HepG2 (cell line): ENCODE measurements around the gene ASB8. TPM values are rescaled to one million over a fixed set of nuclear protein-coding genes. Genes with fewer than 3 reads are reported as not detected.

Experiments used
- ATAC-seq: fragments of 200-7000 bp; cut with Tn5 transposase; 3 replicates; pipeline ENCODE4 v1.9.1; 2020; ENCODE audit warnings: mild to moderate bottlenecking, moderate library complexity
- BruUV-seq: library from RNA; stranded (reverse); fragments of 400-500 nt; replicated peaks from 2 replicates; lab custom pipeline; 2021; lab: Mats Ljungman, UMichigan
- CTCF ChIA-PET: fragments of 300-600 bp; formaldehyde crosslinking; extraction: SDS; loops from one replicate; lab custom pipeline; 2021; ENCODE audit warnings: low total read pairs, inconsistent platforms, low intra/inter-chr PET ratio; lab: Yijun Ruan, JAX
- POLR2A ChIA-PET: fragments of 350-600 bp; sonication (Branson Sonifier 250); formaldehyde crosslinking; loops from one replicate; lab custom pipeline; 2020; ENCODE audit warnings: antibody characterized with exemption, inconsistent platforms; lab: Yijun Ruan, JAX
- DNase-seq: peaks from one replicate; pipeline ENCODE4 v3.0.0-alpha.2; 2015; ENCODE audit warnings: low spot score
- FAIRE-seq: peaks from 3 replicates; lab custom pipeline; 2011; peaks lifted over from hg19 to GRCh38; lab: Jason Lieb, UNC
- H2AFZ ChIP-seq: one replicate; pipeline ENCODE4 v1.6.1; 2011; ENCODE audit warnings: low read length, inconsistent platforms
- H3K27ac ChIP-seq: fragments of 300-600 bp; 3 replicates; pipeline ENCODE4 v1.8.0; 2011; ENCODE audit warnings: mixed run types, mild to moderate bottlenecking, mixed read lengths, low read length, inconsistent platforms; ENCODE audit not compliant: insufficient read depth; ENCODE audit errors: extremely low read length
- H3K27me3 ChIP-seq, 2 experiments: fragments of 200-600 bp in 1 of 2; 2 replicates in 1 of 2; 3 replicates in 1 of 2; pipeline versions ENCODE4 v1.6.0 to v1.8.0; 2011; ENCODE audit warnings: low read length in 2 of 2, mild to moderate bottlenecking in 2 of 2, moderate library complexity in 2 of 2, inconsistent platforms in 1 of 2; ENCODE audit not compliant: insufficient read depth in 2 of 2, control insufficient read depth in 1 of 2
- H3K36me3 ChIP-seq, 2 experiments: fragments of 200-600 bp in 1 of 2; replicated peaks in 1 of 2; 2 replicates in 1 of 2; 3 replicates in 1 of 2; pipeline versions ENCODE4 v1.5.1 to v1.8.0; 2011; ENCODE audit warnings: low read length in 2 of 2, inconsistent platforms in 1 of 2; ENCODE audit not compliant: insufficient read depth in 2 of 2, control insufficient read depth in 1 of 2
- H3K4me1 ChIP-seq: 2 replicates; pipeline ENCODE4 v1.5.1; 2012; ENCODE audit warnings: low read length, inconsistent platforms; ENCODE audit not compliant: insufficient read depth
- H3K4me2 ChIP-seq: 2 replicates; pipeline ENCODE4 v1.6.0; 2011; ENCODE audit warnings: low read depth, low read length, inconsistent platforms
- H3K4me3 ChIP-seq, 3 experiments: fragments of 200-600 bp in 1 of 3; sonication (generic), shearing (Covaris generic) in 1 of 3; replicated peaks in 1 of 3; 2 replicates each; pipeline ENCODE4 v1.5.1; 2011 to 2016; ENCODE audit warnings: low read length in 3 of 3, inconsistent platforms in 2 of 3, low read depth in 2 of 3, mild to moderate bottlenecking in 2 of 3, control low read depth in 1 of 3, mixed read lengths in 1 of 3; ENCODE audit not compliant: insufficient read depth in 1 of 3
- H3K79me2 ChIP-seq: one replicate; pipeline ENCODE4 v1.6.1; 2011; ENCODE audit warnings: low read length, inconsistent platforms; ENCODE audit not compliant: insufficient read depth
- H3K9ac ChIP-seq: 2 replicates; pipeline ENCODE4 v1.6.0; 2011; ENCODE audit warnings: mild to moderate bottlenecking, low read depth, low read length, inconsistent platforms; ENCODE audit not compliant: insufficient read depth
- H3K9me3 ChIP-seq: 2 replicates; pipeline ENCODE4 v1.5.1; 2012; ENCODE audit warnings: mild to moderate bottlenecking, low read length
- H4K20me1 ChIP-seq: 2 replicates; pipeline ENCODE4 v1.6.0; 2011; ENCODE audit warnings: inconsistent platforms, mild to moderate bottlenecking, low read length, moderate library complexity; ENCODE audit not compliant: insufficient read depth
- DR1 ChIP-seq: sonication (generic); formaldehyde crosslinking; IDR thresholded peaks from 2 replicates; pipeline ENCODE4 v1.8.0; 2021; ENCODE audit warnings: mild to moderate bottlenecking, missing genetic modification reagents, inconsistent platforms
- MAZ ChIP-seq, 2 experiments: sonication (generic) in 1 of 2; formaldehyde crosslinking in 1 of 2; IDR thresholded peaks; 2 replicates each; pipeline versions ENCODE4 v1.5.0 to v1.6.1; 2012 to 2020; ENCODE audit warnings: low read depth in 2 of 2, mild to moderate bottlenecking in 2 of 2, borderline replicate concordance in 1 of 2, improper control_type of control experiment in 1 of 2, low read length in 1 of 2, missing genetic modification reagents in 1 of 2, moderate library complexity in 1 of 2
- SUZ12 ChIP-seq: fragments of 150-350 bp; IDR thresholded peaks from 2 replicates; pipeline ENCODE4 v1.6.1; 2014; ENCODE audit warnings: low read depth, low read length
- TARDBP ChIP-seq: sonication (generic); formaldehyde crosslinking; IDR thresholded peaks from 2 replicates; pipeline ENCODE4 v1.8.0; 2022; ENCODE audit warnings: mild to moderate bottlenecking, missing genetic modification reagents
- ZNF264 ChIP-seq: sonication (generic); formaldehyde crosslinking; IDR thresholded peaks from 2 replicates; pipeline ENCODE4 v1.4.0; 2020; ENCODE audit warnings: missing genetic modification reagents
- ZNF354B ChIP-seq: sonication (generic); formaldehyde crosslinking; IDR thresholded peaks from 2 replicates; pipeline ENCODE4 v1.8.0; 2022; ENCODE audit warnings: mild to moderate bottlenecking, missing genetic modification reagents
- WGBS: methylation state at CpG from one replicate; pipeline ENCODE4 v1.1.6; 2017; ENCODE audit warnings: low lambda C conversion rate; 5-methylcytosine and 5-hydroxymethylcytosine counted together
- in situ Hi-C: cut with HindIII; loops from 2 replicates; pipeline ENCODE4 v1.10.0; 2017; ENCODE audit warnings: low pct_unique_long_range_greater_than_20kb; ENCODE audit not compliant: extremely low pct_ligation_motif_present
- intact Hi-C: fragments of 100-400 bp; cut with micrococcal nuclease; formaldehyde crosslinking; loops from one replicate; pipeline ENCODE4 v1.10.0; 2022; ENCODE audit not compliant: unreplicated experiment
- polyA plus RNA-seq, 8 experiments: library from polyadenylated mRNA; depleted of rRNA in 3 of 8; stranded (reverse) in 7 of 8; unstranded in 1 of 8; fragments of >200 nt; fragmentation: Illumina TruSeq in 4 of 8; extraction: Trizol in 4 of 8; gene quantifications; 2 replicates each; pipeline versions ENCODE4 v1.2.1 to v1.2.3, GENCODE V29; 2011 to 2016; ENCODE audit warnings: low read depth in 4 of 8, missing spikeins in 1 of 8, mixed read lengths in 1 of 8; ENCODE audit not compliant: insufficient read depth in 1 of 8
- total RNA-seq, 5 experiments: library from RNA; depleted of rRNA; stranded (reverse); fragments of >200 nt; fragmentation: Illumina TruSeq; extraction: Trizol; gene quantifications; 2 replicates each; pipeline ENCODE4 v1.2.3, GENCODE V29; 2016; ENCODE audit warnings: low read depth in 1 of 5
- TF ChIP-seq, protein P1 (sequence below): IDR thresholded peaks from 2 replicates; pipeline ENCODE4 v1.6.1; 2016

The ASB8 gene
- total and polyA plus RNA-seq, 2 of the 13 experiments (the other 11 are each of a cell fraction or from before 2014, with no cell fraction given), result 14.0 to 15.5 TPM

DNA sequence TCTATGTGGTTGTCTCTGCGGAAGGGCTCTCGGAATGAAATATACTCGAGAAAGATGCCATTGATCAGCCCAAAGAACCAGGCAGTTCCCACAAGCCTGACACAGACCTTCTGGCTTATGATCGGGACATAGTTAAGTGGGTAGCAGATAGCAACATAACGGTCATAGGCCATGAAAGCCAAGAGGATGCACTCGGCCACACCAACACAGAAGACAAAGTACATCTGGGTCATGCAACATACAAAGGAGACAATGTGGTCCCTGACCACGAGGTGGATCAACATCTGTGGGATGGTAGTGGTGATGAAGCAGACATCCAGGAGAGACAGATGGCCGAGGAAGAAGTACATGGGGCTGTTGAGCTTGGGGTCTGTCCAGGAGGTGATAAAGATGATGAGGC is 45.5 kb upstream of the ASB8 start:
- Histone ChIP-seq H3K4me1 (no peaks in the 10 kb centered on the region), H3K4me2 (no peak overlapping the region), H3K27me3 (no peaks in the 10 kb centered on the region; a peak in 1 of 5 replicates), H3K4me3 (no peak overlapping the region), H2AFZ (no peak overlapping the region), H3K9ac (no peak overlapping the region), H4K20me1 (no peaks in the 10 kb centered on the region), H3K79me2 (no peaks in the 10 kb centered on the region), H3K36me3 (no peaks in the 10 kb centered on the region), H3K9me3 (peaks cover 6% of the 10 kb centered on the region), H3K27ac (no peak overlapping the region)
- WGBS, result 23% methylated on average over 8 of the region's 8 CpGs
- intact Hi-C loops (no loop called here), in situ Hi-C loops (no loop called here)
- ATAC-seq (no peak), DNase-seq (no peak), FAIRE-seq (no peak)
- POLR2A ChIA-PET, result no interaction called here
- BruUV-seq, result no TSS peak
- CTCF ChIA-PET, result no interaction called here
- TF ChIP-seq TARDBP (CRISPR knock-in tag) (no peak), ZNF264 (CRISPR knock-in tag) (no peak)

DNA sequence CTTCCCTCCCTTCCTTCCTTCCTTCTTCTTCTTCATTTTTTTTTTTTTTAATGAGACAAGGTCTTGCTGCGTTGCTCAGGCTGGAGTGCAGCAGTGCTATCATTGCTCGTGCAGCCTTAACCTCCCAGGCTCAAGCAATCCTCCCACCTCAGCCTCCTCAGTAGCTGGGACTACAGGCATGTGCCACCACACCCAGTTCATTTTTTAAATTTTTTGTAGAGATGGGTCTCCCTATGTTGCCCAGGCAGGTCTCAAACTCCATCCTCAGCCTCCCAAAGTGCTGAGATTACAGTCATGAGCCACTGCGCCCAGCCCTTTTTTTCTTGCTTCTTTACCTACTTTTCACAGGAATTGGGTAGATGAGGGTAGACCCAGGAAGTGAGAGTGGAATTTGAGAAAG is 44.2 kb upstream of the ASB8 start:
- Histone ChIP-seq H4K20me1 (no peaks in the 10 kb centered on the region), H3K79me2 (no peaks in the 10 kb centered on the region), H2AFZ (no peak overlapping the region), H3K9me3 (peaks cover 4% of the 10 kb centered on the region), H3K9ac (no peak overlapping the region), H3K27me3 (no peaks in the 10 kb centered on the region; a peak in 1 of 5 replicates), H3K4me2 (no peak overlapping the region), H3K4me1 (no peaks in the 10 kb centered on the region), H3K36me3 (no peaks in the 10 kb centered on the region), H3K4me3 (no peak overlapping the region), H3K27ac (no peak overlapping the region)
- in situ Hi-C loops (no loop called here), intact Hi-C loops (no loop called here)
- POLR2A ChIA-PET, result no interaction called here
- CTCF ChIA-PET, result no interaction called here
- no peak for ATAC-seq
- no peak for FAIRE-seq
- WGBS, result 33% methylated on average over 3 of the region's 3 CpGs
- TF ChIP-seq ZNF354B, result no peak
- TF ChIP-seq SUZ12, result no peak
- TF ChIP-seq MAZ (IDR thresholded peaks at IDR 0.05; ENCODE audit: borderline replicate concordance, low read depth, low read length), result no peak
- TF ChIP-seq MAZ (CRISPR knock-in tag; IDR thresholded peaks at IDR 0.05; ENCODE audit: low read depth), result no peak
- no peak for TF ChIP-seq DR1 (CRISPR knock-in tag)
- TF ChIP-seq, protein P1, sequence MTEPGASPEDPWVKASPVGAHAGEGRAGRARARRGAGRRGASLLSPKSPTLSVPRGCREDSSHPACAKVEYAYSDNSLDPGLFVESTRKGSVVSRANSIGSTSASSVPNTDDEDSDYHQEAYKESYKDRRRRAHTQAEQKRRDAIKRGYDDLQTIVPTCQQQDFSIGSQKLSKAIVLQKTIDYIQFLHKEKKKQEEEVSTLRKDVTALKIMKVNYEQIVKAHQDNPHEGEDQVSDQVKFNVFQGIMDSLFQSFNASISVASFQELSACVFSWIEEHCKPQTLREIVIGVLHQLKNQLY (CRISPR knock-in tag), result no peak
- DNase-seq, result no peak
- no TSS peak for BruUV-seq
